Measurements from ENCODE around the gene CDC14B.

DNA sequence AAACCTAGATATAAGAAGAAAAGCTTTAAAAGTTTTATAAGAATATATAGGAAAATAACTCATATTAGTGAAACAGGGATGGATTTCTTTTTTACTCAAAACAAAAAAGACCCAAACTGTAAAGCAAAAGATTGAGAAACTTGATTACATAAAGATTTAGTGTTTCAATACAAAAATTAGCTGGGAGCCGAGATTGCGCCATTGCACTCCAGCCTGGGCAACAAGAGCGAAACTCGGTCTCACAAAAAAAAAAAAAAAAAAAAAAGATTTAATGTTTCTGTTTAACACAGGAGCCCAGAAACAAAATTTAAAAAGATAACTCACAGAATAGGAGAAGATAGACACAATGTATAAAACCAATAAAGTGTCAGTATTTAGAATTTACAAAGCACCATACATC, 45.2 kb downstream of the CDC14B start:
- no peak for TF ChIP-seq MAFK (IDR thresholded peaks at IDR 0.05; ENCODE audit: low read depth, low read length)
- TF ChIP-seq, protein P1, sequence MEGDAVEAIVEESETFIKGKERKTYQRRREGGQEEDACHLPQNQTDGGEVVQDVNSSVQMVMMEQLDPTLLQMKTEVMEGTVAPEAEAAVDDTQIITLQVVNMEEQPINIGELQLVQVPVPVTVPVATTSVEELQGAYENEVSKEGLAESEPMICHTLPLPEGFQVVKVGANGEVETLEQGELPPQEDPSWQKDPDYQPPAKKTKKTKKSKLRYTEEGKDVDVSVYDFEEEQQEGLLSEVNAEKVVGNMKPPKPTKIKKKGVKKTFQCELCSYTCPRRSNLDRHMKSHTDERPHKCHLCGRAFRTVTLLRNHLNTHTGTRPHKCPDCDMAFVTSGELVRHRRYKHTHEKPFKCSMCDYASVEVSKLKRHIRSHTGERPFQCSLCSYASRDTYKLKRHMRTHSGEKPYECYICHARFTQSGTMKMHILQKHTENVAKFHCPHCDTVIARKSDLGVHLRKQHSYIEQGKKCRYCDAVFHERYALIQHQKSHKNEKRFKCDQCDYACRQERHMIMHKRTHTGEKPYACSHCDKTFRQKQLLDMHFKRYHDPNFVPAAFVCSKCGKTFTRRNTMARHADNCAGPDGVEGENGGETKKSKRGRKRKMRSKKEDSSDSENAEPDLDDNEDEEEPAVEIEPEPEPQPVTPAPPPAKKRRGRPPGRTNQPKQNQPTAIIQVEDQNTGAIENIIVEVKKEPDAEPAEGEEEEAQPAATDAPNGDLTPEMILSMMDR (conservative IDR thresholded peaks at IDR 0.05; ENCODE audit: low read depth, low read length): no peak
- no peak for TF ChIP-seq BHLHE40 (IDR thresholded peaks at IDR 0.05; ENCODE audit: low read depth, low read length)
- no peak for TF ChIP-seq POLR2A (IDR thresholded peaks at IDR 0.05; ENCODE audit: low read depth, low read length)
- no peak for TF ChIP-seq RAD21 (IDR thresholded peaks at IDR 0.05; ENCODE audit: low read length)
- no peak for TF ChIP-seq RFX5 (IDR thresholded peaks at IDR 0.05; ENCODE audit: low read depth, low read length)
- TF ChIP-seq NFE2L2 (IDR thresholded peaks at IDR 0.05; ENCODE audit: low read depth, low read length): no peak
- TF ChIP-seq, protein P2, sequence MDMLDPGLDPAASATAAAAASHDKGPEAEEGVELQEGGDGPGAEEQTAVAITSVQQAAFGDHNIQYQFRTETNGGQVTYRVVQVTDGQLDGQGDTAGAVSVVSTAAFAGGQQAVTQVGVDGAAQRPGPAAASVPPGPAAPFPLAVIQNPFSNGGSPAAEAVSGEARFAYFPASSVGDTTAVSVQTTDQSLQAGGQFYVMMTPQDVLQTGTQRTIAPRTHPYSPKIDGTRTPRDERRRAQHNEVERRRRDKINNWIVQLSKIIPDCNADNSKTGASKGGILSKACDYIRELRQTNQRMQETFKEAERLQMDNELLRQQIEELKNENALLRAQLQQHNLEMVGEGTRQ (IDR thresholded peaks at IDR 0.05; ENCODE audit: low read depth, low read length): no peak
- no peak for TF ChIP-seq SMC3 (IDR thresholded peaks at IDR 0.05; ENCODE audit: low read depth, low read length)
- TF ChIP-seq FOS (IDR thresholded peaks at IDR 0.05; ENCODE audit: low read depth, low read length): no peak
- TF ChIP-seq RCOR1 (IDR thresholded peaks at IDR 0.05; ENCODE audit: insufficient replicate concordance, low read length): no peak
- no peak for TF ChIP-seq MXI1 (IDR thresholded peaks at IDR 0.05; ENCODE audit: borderline replicate concordance, low read depth, low read length)

Measured in IMR-90 (cell line).